Measurements from ENCODE around the gene TCTN1. TPM values are rescaled to one million over a fixed set of nuclear protein-coding genes. Genes with fewer than 3 reads are reported as not detected.

TCTN1 gene
- total RNA-seq, 1 experiment from 2014 or later = 11.1 TPM

DNA sequence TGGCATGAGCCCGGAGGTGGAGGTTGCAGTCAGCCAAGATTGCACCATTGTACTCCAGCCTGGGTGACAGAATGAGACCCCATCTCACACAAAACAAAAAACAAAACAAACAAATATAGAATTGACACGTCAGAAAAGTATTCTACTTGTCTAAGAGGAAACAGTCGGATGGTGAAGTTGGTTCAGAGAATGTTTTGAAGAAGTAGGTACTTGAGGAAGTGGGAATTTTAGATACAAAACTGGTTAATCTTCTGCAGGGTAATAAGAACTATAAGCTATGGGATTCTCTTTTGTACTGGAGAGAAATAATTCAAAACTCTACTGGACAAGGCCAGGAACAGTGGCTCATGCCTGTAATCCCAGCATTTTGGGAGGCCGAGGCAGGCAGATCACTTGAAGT, 14.6 kb upstream of the TCTN1 start:
- H2BK12ac ChIP-seq (ENCODE audit: insufficient read length, low read depth, low read length) = no peak overlapping the region
- DNase-seq = no peak
- no peaks in the 10 kb centered on the region for H3K23me2 ChIP-seq (ENCODE audit: insufficient read length, low read depth, low read length, poor library complexity, severe bottlenecking)
- no peaks in the 10 kb centered on the region for H3K4me1 ChIP-seq (ENCODE audit: insufficient read depth, low read length)
- no peak overlapping the region for H4K5ac ChIP-seq (ENCODE audit: insufficient read length, low read depth, low read length)
- no CpG with 5 or more reads among the region's 4 CpGs for WGBS (ENCODE audit: extremely low coverage, insufficient read length, low lambda C conversion rate)
- H3K9me3 ChIP-seq (ENCODE audit: control insufficient read depth, low read depth, low read length) = no peaks in the 10 kb centered on the region
- no peak overlapping the region for H3T11ph ChIP-seq (ENCODE audit: low read length)
- no peak overlapping the region for H3K14ac ChIP-seq (ENCODE audit: insufficient read depth, low read length)
- H3K27ac ChIP-seq (ENCODE audit: insufficient read length, low read depth, low read length) = no peak overlapping the region
- H3K9me3 Mint-ChIP-seq = no peaks in the 10 kb centered on the region
- no peaks in the 10 kb centered on the region for H3K4me1 Mint-ChIP-seq
- no peaks in the 10 kb centered on the region; the same call in none of the 2 replicates for H3K27me3 Mint-ChIP-seq (ENCODE audit: low read depth)
- H3K4me2 ChIP-seq (ENCODE audit: insufficient read depth, insufficient read length, low read length) = no peak overlapping the region
- no peak overlapping the region for H4K8ac ChIP-seq (replicated peaks; ENCODE audit: insufficient read length, low read depth, low read length)
- H3K79me2 ChIP-seq (ENCODE audit: insufficient read depth, low read length) = no peaks in the 10 kb centered on the region
- no peak overlapping the region for H3K4ac ChIP-seq (ENCODE audit: low read depth, low read length)
- H4K91ac ChIP-seq (ENCODE audit: insufficient read length, low read depth, low read length) = no peak overlapping the region
- no peak overlapping the region for H3K18ac ChIP-seq (ENCODE audit: insufficient read length, low read depth, low read length)
- H4K20me1 ChIP-seq (ENCODE audit: control insufficient read depth, insufficient read depth, insufficient read length) = no peaks in the 10 kb centered on the region
- H2BK20ac ChIP-seq (ENCODE audit: low read depth, low read length, poor library complexity, severe bottlenecking) = no peak overlapping the region
- no peak overlapping the region for H2AFZ ChIP-seq (ENCODE audit: low read length)
- H3K4me3 Mint-ChIP-seq = no peak overlapping the region
- H2AK5ac ChIP-seq (ENCODE audit: insufficient read length, low read length) = no peak overlapping the region
- no peaks in the 10 kb centered on the region for H3K36me3 Mint-ChIP-seq (ENCODE audit: insufficient read depth in 1 of 3, low read depth in 3 of 3)
- TF ChIP-seq, protein P1, sequence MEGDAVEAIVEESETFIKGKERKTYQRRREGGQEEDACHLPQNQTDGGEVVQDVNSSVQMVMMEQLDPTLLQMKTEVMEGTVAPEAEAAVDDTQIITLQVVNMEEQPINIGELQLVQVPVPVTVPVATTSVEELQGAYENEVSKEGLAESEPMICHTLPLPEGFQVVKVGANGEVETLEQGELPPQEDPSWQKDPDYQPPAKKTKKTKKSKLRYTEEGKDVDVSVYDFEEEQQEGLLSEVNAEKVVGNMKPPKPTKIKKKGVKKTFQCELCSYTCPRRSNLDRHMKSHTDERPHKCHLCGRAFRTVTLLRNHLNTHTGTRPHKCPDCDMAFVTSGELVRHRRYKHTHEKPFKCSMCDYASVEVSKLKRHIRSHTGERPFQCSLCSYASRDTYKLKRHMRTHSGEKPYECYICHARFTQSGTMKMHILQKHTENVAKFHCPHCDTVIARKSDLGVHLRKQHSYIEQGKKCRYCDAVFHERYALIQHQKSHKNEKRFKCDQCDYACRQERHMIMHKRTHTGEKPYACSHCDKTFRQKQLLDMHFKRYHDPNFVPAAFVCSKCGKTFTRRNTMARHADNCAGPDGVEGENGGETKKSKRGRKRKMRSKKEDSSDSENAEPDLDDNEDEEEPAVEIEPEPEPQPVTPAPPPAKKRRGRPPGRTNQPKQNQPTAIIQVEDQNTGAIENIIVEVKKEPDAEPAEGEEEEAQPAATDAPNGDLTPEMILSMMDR (conservative IDR thresholded peaks at IDR 0.05) = no peak
- H3K27ac Mint-ChIP-seq = no peak overlapping the region
- no peak overlapping the region for H3K23ac ChIP-seq (ENCODE audit: insufficient read length, low read depth, low read length)
- H2BK15ac ChIP-seq (ENCODE audit: low read depth, low read length) = no peak overlapping the region
- no peaks in the 10 kb centered on the region for H3K79me1 ChIP-seq (ENCODE audit: insufficient read depth, low read depth, low read length, poor library complexity, severe bottlenecking)
- H2BK120ac ChIP-seq (ENCODE audit: low read depth, low read length, poor library complexity, severe bottlenecking) = no peak overlapping the region
- no peak overlapping the region for H3K9ac ChIP-seq (ENCODE audit: extremely low read depth, insufficient read length, low read length)
- H3K27me3 ChIP-seq (ENCODE audit: insufficient read depth, low read length) = no peaks in the 10 kb centered on the region
- no peak overlapping the region for H2BK5ac ChIP-seq (ENCODE audit: insufficient read length, low read length)
- no peak overlapping the region for H3K56ac ChIP-seq (ENCODE audit: insufficient read length, low read depth, low read length)

All from H9 (cell line).